Endothelial cell (in vitro differentiated cells): Measurements from ENCODE around the gene GET4. TPM values are rescaled to one million over a fixed set of nuclear protein-coding genes. Genes with fewer than 3 reads are reported as not detected.

ENCODE experiments used
- DNase-seq: peaks from one replicate; pipeline ENCODE4 v3.0.0; 2021; ENCODE audit warnings: low spot score
- H3K27ac Mint-ChIP-seq: one replicate; pipeline ENCODE4 v1.8.0; 2021; ENCODE audit warnings: mixed read lengths, inconsistent platforms; ENCODE audit not compliant: unreplicated experiment
- H3K27me3 Mint-ChIP-seq: one replicate; pipeline ENCODE4 v1.8.0; 2021; ENCODE audit warnings: mild to moderate bottlenecking, moderate library complexity, mixed read lengths, inconsistent platforms; ENCODE audit not compliant: unreplicated experiment
- H3K36me3 Mint-ChIP-seq: one replicate; pipeline ENCODE4 v1.8.0; 2021; ENCODE audit warnings: mild to moderate bottlenecking, low read depth, mixed read lengths, inconsistent platforms; ENCODE audit not compliant: unreplicated experiment
- H3K4me1 Mint-ChIP-seq: one replicate; pipeline ENCODE4 v1.8.0; 2021; ENCODE audit warnings: mild to moderate bottlenecking, mixed read lengths, inconsistent platforms; ENCODE audit not compliant: unreplicated experiment
- H3K4me3 Mint-ChIP-seq: one replicate; pipeline ENCODE4 v1.8.0; 2021; ENCODE audit warnings: mild to moderate bottlenecking, mixed read lengths, inconsistent platforms; ENCODE audit not compliant: unreplicated experiment
- H3K9me3 Mint-ChIP-seq: one replicate; pipeline ENCODE4 v1.8.0; 2021; ENCODE audit warnings: mixed read lengths, inconsistent platforms; ENCODE audit not compliant: unreplicated experiment
- total RNA-seq: library from RNA; stranded (reverse); fragmentation: NEBNext Ultra II Directional; extraction: Animal tissue kit (Norgen Biotek cat#: 25700); gene quantifications from one replicate; pipeline ENCODE4 v1.2.1, GENCODE V29; 2021; ENCODE audit not compliant: unreplicated experiment
- TF ChIP-seq, protein P1 (sequence below): fragments of 200-600 bp; sonication (generic); IDR thresholded peaks from one replicate; pipeline ENCODE4 v1.5.0; 2021; ENCODE audit warnings: antibody characterized with exemption; ENCODE audit not compliant: unreplicated experiment

The GET4 gene
- total RNA-seq, 1 donor from 2014 or later: 61.3 TPM

DNA sequence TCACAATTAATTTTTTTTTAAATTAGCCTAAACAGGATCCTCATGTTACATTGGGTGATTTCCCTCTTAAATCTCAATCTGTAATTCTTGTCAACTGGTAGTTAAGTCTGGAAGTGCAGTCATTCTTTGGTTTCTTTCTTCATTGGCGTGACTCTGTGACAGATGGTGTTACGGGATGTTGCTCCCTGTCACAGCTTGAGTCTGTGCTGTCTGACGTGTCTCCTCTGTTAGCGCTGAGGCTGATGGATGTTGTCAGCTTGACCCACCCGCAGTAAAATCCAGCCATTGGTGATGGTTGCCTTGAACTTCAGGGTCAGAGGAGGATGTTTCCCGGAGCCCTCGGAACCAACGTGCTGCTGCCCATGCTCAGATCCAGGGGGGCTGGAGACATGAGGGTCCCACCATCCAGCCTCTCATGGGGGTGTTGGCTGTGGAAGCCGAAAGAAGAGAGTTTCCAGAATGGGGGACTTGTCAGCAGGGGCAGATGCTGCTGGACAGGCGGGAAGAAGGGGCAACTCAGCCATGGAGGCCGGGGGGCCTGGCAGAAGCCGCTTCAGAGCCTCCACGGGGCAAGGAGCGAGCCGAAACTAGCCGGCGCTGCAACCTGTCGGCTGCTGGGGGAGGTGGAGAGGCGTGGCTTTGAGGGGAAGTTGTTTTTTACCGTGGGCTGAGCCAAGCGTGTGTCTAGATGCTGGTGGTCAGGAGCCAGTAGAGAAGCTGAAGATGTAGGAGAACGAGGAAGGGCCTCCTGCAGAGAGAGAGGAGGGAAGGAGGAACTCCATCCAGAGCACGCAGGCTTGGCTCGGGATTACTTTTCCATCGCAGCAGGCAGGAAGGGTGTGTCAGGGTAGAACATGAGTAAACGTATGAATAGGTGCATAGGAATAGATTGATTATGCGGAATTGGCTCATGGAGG is 40.6 kb upstream of the GET4 start:
- H3K9me3 Mint-ChIP-seq: no peaks in the 10 kb centered on the region
- DNase-seq: no peak
- H3K4me1 Mint-ChIP-seq: peaks cover 22% of the 10 kb centered on the region
- no peak overlapping the region for H3K4me3 Mint-ChIP-seq
- peaks cover 22% of the 10 kb centered on the region for H3K27me3 Mint-ChIP-seq
- H3K36me3 Mint-ChIP-seq: peaks cover 35% of the 10 kb centered on the region
- peak overlapping the region; percentile 24 for H3K27ac Mint-ChIP-seq
- TF ChIP-seq, protein P1, sequence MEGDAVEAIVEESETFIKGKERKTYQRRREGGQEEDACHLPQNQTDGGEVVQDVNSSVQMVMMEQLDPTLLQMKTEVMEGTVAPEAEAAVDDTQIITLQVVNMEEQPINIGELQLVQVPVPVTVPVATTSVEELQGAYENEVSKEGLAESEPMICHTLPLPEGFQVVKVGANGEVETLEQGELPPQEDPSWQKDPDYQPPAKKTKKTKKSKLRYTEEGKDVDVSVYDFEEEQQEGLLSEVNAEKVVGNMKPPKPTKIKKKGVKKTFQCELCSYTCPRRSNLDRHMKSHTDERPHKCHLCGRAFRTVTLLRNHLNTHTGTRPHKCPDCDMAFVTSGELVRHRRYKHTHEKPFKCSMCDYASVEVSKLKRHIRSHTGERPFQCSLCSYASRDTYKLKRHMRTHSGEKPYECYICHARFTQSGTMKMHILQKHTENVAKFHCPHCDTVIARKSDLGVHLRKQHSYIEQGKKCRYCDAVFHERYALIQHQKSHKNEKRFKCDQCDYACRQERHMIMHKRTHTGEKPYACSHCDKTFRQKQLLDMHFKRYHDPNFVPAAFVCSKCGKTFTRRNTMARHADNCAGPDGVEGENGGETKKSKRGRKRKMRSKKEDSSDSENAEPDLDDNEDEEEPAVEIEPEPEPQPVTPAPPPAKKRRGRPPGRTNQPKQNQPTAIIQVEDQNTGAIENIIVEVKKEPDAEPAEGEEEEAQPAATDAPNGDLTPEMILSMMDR: no peak

DNA sequence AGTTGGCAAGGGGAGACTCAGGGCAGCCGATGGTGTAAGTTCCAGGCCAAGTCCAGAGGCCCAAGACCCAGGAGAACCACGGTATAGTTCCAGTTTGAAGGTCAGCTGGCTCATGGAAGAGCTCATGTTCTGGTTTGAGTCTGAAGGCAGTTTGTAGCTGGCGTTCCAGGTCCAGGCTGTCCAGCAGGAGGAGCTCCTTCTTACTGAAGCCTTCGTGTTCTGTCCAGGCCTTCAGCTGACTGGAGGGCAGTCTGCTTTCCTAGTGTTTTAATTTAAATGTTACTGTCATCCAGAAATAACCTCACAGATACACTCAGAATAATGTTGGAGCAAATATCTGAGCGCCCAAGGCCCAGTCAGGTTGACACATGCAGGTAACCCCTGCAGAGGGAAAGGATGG is 39.9 kb upstream of the GET4 start:
- Mint-ChIP-seq H3K4me3 (no peak overlapping the region), H3K36me3 (peaks cover 35% of the 10 kb centered on the region), H3K27me3 (peaks cover 19% of the 10 kb centered on the region), H3K9me3 (no peaks in the 10 kb centered on the region), H3K27ac (peak overlapping the region; percentile 15), H3K4me1 (peaks cover 17% of the 10 kb centered on the region)
- TF ChIP-seq, protein P1: peak; percentile 22
- peak; percentile 53 for DNase-seq

DNA sequence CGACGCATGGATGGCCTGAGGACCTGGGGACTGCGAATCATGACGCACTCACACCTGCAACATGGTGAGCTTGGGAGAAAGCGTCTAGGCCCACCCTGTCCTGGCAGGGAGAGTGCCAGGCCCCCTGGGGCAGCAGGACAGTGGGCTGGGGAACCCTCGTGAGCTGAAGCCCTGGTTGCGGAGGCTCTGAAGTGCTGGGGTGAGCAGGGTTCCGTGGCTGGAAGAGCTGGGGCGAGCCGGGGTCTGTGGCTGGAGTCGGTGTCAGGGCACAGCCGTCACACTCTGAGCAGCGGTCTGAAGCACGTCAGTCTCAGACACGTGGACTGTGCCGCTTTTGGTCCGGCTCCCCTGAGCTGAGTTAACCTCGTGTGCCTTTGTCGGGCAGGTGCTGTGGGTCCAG is 39.4 kb upstream of the GET4 start:
- Mint-ChIP-seq H3K27ac (peak overlapping the region; percentile 44), H3K27me3 (peaks cover 15% of the 10 kb centered on the region), H3K36me3 (peaks cover 40% of the 10 kb centered on the region), H3K4me3 (no peak overlapping the region), H3K9me3 (no peaks in the 10 kb centered on the region), H3K4me1 (peaks cover 12% of the 10 kb centered on the region)
- TF ChIP-seq, protein P1: no peak
- no peak for DNase-seq

DNA sequence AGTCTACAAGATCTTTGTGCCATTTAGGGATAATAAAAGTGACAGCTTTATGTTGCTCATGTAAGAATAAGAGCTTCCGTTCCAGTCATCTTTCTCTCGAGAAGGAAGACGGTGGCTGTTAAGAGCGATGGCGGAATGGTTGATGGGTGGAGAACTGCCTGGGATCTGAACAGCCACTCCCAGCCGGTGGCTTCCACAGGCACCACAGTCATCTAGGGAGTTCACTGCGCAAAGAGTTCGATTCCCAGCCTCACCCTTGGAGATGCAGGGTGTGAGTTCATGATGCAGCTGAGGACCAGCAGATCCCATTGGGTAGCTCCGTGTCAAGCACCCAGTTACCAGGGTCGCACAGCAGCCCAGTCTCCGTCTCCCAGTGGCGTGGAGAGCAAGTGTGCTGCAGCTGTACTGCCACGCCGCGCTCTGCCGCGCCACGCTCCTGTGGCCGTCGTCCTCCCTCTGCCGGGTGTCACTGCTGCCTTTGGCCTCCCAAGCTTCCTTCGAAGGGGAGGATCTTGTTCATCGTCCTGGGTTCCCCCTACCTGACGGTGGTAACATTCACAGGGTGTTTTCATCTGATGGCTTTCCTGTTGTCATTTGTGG is 36.3 kb upstream of the GET4 start:
- TF ChIP-seq, protein P1: no peak
- Mint-ChIP-seq H3K9me3 (no peaks in the 10 kb centered on the region), H3K4me1 (no peaks in the 10 kb centered on the region), H3K36me3 (peaks cover 50% of the 10 kb centered on the region), H3K4me3 (peak overlapping the region; percentile 56), H3K27me3 (peaks cover 5% of the 10 kb centered on the region), H3K27ac (peak overlapping the region; percentile 25)
- DNase-seq: no peak

DNA sequence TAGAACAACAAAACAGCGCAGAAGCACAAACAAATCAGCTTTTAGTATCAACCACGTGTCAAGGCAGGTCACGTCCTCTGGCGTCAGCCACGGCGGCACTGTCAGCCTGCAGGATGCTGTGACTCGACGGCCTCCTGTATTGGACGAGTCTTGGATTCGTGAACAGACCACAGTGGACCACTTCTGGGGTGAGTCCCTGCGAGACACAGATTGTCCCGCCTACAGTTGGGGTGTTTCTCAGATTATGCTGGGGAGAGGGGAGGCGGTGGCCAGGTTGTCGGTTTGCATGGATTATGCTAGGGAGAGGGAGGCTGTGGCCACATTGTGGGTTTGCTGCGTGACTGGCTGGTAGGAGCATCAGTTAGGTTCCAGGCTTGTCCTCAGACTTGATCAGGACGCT is 34.4 kb upstream of the GET4 start:
- no peak for DNase-seq
- Mint-ChIP-seq H3K4me1 (no peaks in the 10 kb centered on the region), H3K9me3 (no peaks in the 10 kb centered on the region), H3K27ac (no peak overlapping the region), H3K36me3 (peaks cover 53% of the 10 kb centered on the region), H3K27me3 (peaks cover 2% of the 10 kb centered on the region), H3K4me3 (no peak overlapping the region)
- TF ChIP-seq, protein P1: no peak
